ENCODE measurements around the gene RTKN. TPM values are rescaled to one million over a fixed set of nuclear protein-coding genes. Genes with fewer than 3 reads are reported as not detected.

The RTKN gene
- total and polyA plus RNA-seq, 2 of the 13 experiments (the other 11 are each of a cell fraction or from before 2014, with no cell fraction given), result 159 to 166 TPM

DNA sequence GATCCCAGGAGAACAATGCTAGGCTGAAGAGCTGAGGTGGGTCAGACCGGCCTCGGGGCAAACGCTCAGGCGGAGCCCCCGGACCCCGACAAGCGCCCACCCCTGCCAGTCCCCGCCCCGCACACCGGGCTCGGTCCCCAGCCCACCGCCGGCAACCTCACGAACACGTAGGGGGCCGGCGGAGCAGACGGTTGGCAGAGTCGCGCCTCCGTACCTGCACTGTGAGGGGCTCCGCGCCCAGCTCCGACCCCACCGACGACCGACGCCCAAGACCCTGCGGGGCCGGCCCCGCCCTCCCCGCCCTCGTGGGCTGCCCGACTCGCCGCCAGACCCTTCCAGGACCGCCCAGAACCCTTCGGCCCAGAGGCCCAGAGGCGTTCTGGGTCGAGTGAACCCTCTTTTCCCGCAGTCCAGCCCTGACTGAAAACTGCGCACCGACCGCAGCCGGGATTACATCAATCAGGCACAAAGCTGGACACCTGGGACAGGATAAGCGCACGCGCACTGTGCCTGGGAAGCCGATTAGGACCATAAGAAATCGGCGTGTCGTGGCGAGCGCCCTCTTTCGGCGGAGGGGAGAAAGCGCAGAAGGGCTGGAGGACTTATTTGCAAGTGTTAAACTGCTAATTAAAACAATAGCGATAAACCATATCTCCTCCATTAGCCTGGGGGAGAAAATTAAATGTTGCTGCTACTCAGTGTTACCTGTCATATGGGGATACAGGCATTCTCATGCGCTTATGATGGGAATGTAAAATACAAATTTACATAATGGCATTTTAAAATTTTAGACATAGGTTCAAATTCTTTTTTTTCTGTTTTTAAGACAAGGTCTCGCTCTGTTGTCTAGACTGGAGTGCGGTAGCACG is 49.9 kb downstream of the RTKN start (continued):
- TF ChIP-seq, protein P1, sequence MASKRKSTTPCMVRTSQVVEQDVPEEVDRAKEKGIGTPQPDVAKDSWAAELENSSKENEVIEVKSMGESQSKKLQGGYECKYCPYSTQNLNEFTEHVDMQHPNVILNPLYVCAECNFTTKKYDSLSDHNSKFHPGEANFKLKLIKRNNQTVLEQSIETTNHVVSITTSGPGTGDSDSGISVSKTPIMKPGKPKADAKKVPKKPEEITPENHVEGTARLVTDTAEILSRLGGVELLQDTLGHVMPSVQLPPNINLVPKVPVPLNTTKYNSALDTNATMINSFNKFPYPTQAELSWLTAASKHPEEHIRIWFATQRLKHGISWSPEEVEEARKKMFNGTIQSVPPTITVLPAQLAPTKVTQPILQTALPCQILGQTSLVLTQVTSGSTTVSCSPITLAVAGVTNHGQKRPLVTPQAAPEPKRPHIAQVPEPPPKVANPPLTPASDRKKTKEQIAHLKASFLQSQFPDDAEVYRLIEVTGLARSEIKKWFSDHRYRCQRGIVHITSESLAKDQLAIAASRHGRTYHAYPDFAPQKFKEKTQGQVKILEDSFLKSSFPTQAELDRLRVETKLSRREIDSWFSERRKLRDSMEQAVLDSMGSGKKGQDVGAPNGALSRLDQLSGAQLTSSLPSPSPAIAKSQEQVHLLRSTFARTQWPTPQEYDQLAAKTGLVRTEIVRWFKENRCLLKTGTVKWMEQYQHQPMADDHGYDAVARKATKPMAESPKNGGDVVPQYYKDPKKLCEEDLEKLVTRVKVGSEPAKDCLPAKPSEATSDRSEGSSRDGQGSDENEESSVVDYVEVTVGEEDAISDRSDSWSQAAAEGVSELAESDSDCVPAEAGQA (IDR thresholded peaks at IDR 0.05; ENCODE audit: low read depth), result peak; percentile 39; the same call in 1 of the 2 replicates
- TF ChIP-seq, protein P1 (CRISPR knock-in tag; IDR thresholded peaks at IDR 0.05; ENCODE audit: borderline replicate concordance), result no peak; the same call in 1 of the 2 replicates
- TF ChIP-seq ZNF280D (CRISPR knock-in tag; IDR thresholded peaks at IDR 0.05) (no peak), CENPT (CRISPR knock-in tag; IDR thresholded peaks at IDR 0.05; ENCODE audit: low read depth) (no peak; the same call in 1 of the 2 replicates), ZNF598 (CRISPR knock-in tag; IDR thresholded peaks at IDR 0.05; ENCODE audit: borderline replicate concordance) (peak; percentile 61; the same call in 1 of the 2 replicates), BRD4 (CRISPR knock-in tag; IDR thresholded peaks at IDR 0.05) (no peak; the same call in 1 of the 2 replicates), REPIN1 (CRISPR knock-in tag; IDR thresholded peaks at IDR 0.05; ENCODE audit: borderline replicate concordance, low read depth) (peak; percentile 84; the same call in 1 of the 2 replicates), ZNF7 (CRISPR knock-in tag; IDR thresholded peaks at IDR 0.05) (no peak), PHB2 (IDR thresholded peaks at IDR 0.05; ENCODE audit: partially characterized antibody) (no peak), CTCF (CRISPR knock-in tag; IDR thresholded peaks at IDR 0.05) (peak; percentile 98), SRSF1 (optimal IDR thresholded peaks at IDR 0.05; ENCODE audit: low read depth, low read length) (no peak), PBX3 (CRISPR knock-in tag; IDR thresholded peaks at IDR 0.05; ENCODE audit: borderline replicate concordance) (no peak), SALL1 (CRISPR knock-in tag; IDR thresholded peaks at IDR 0.05) (peak; percentile 89)
- TF ChIP-seq, protein P2, sequence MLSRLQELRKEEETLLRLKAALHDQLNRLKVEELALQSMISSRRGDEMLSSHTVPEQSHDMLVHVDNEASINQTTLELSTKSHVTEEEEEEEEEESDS (CRISPR knock-in tag; IDR thresholded peaks at IDR 0.05; ENCODE audit: borderline replicate concordance), result 0 out of 2 replicates have a peak, but pooled peaks have one; percentile 91
